Measurements from ENCODE around the gene PHACTR1. TPM values are rescaled to one million over a fixed set of nuclear protein-coding genes. Genes with fewer than 3 reads are reported as not detected.

PHACTR1 gene
- total and polyA plus RNA-seq, 3 donors from 2014 or later: 5.1 to 7.6 (median 6.5) TPM

DNA sequence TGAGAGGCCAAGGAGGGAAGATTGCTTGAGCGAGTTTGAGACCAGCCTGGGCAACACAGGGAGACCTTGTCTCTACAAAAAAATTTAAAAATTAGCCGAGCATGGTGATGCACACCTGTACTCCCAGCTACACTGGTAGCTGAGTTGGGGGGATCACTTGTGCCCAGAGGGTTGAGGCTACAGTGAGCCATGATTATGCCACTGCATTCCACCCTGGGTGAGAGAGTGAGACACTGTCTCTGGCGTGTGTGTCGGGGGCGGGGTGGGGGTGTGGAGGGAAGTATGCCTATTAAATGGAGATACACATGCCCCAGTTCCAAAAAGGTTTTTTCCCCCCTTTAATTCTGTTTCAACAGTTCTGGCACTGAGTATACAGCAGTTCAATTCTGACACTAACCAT, 388.6 kb downstream of the PHACTR1 start:
- no peak overlapping the region for H3K4me3 ChIP-seq
- intact Hi-C loops (cut with DNase I; ENCODE audit: low total_unique reads): no loop called here
- no peaks in the 10 kb centered on the region for H3K4me1 ChIP-seq
- 95 to 98% methylated on average over 5 of the region's 5 CpGs for WGBS, 2 donors
- TF ChIP-seq, protein P1, sequence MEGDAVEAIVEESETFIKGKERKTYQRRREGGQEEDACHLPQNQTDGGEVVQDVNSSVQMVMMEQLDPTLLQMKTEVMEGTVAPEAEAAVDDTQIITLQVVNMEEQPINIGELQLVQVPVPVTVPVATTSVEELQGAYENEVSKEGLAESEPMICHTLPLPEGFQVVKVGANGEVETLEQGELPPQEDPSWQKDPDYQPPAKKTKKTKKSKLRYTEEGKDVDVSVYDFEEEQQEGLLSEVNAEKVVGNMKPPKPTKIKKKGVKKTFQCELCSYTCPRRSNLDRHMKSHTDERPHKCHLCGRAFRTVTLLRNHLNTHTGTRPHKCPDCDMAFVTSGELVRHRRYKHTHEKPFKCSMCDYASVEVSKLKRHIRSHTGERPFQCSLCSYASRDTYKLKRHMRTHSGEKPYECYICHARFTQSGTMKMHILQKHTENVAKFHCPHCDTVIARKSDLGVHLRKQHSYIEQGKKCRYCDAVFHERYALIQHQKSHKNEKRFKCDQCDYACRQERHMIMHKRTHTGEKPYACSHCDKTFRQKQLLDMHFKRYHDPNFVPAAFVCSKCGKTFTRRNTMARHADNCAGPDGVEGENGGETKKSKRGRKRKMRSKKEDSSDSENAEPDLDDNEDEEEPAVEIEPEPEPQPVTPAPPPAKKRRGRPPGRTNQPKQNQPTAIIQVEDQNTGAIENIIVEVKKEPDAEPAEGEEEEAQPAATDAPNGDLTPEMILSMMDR (IDR thresholded peaks at IDR 0.05): no peak
- TF ChIP-seq POLR2A (IDR thresholded peaks at IDR 0.05): no peak
- no peaks in the 10 kb centered on the region for H3K9me3 ChIP-seq
- H3K27ac ChIP-seq: no peak overlapping the region
- DNase-seq: no peak
- H3K36me3 ChIP-seq (ENCODE audit: low read depth, missing control alignments): no peaks in the 10 kb centered on the region
- H3K27me3 ChIP-seq: no peaks in the 10 kb centered on the region

DNA sequence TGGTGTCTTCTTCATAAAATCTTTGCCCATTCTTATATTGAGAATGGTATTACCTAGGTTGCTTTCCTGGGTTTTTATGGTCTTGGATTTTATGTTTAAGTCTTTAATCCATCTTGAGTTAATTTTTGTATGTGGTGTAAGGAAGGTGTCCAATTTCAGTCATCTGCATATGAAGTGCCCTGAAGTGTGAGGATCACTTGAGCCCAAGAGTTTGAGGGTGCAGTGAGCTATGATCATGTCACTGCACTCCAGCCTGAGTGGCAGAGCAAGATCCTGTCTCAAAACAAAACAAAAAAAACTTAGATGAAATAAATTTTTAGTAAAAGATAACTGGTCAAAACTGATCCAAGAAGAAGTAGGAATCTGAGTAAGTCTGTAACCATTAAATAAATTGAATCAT, 396.4 kb downstream of the PHACTR1 start:
- TF ChIP-seq POLR2A (IDR thresholded peaks at IDR 0.05): no peak
- TF ChIP-seq, protein P1 (IDR thresholded peaks at IDR 0.05): no peak
- no peaks in the 10 kb centered on the region for H3K9me3 ChIP-seq
- H3K4me1 ChIP-seq: no peaks in the 10 kb centered on the region
- DNase-seq: no peak
- intact Hi-C loops (cut with DNase I; ENCODE audit: low total_unique reads): no loop called here
- no peak overlapping the region for H3K27ac ChIP-seq
- H3K27me3 ChIP-seq: no peaks in the 10 kb centered on the region
- no peak overlapping the region for H3K4me3 ChIP-seq
- no peaks in the 10 kb centered on the region for H3K36me3 ChIP-seq (ENCODE audit: low read depth, missing control alignments)

DNA sequence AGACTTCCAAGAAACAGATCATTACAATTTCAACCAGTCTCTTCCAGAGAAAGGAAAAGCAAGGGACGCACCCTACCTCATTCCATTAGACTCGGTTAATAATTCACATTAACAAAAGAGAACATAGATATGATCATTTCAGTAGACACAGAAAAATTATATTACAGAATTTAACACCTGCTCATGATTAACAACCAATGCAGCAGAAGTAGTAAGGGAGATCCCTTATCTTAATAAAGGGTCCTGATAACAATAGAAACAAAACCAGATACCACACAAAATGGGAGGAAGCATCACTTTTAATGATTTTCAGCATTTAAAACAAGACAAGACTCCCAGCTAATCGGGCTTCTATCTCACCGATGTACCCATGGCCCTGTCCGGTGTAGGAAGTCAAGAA, 396.8 kb downstream of the PHACTR1 start:
- intact Hi-C loops (cut with DNase I; ENCODE audit: low total_unique reads): no loop called here
- no peak for DNase-seq
- WGBS, 2 donors: 87 to 89% methylated on average over 5 of the region's 5 CpGs

DNA sequence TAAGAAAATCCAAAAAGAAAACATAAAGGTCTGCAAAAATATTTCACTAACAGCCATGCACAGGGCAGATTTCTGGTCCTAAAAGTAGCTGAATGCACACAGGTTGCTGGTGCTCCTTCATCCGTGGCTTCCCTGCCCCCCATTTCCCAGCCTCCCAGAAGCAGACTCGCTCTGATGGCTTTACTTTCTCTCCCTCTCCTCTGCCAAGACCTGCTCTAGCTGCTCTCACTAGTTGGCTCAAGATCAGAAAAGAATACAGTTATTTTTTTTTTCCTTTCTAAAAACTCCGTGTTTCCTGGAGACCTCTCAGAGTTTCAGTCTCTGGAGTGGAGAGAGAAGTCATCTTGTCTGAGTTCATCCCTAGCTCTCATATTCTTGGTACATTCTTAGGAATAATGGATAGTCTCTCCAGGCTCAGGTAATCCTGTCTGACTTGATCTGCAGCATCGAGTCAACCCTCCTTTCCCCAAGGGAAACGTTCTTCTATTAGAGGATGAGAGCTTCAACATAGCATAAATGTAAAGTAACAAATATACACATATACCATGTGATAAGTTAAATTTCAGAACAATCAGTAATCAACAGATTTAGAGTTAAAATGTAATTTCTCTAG, 397.5 kb downstream of the PHACTR1 start:
- Histone ChIP-seq H3K4me3 (no peak overlapping the region), H3K9me3 (no peaks in the 10 kb centered on the region), H3K36me3 (ENCODE audit: low read depth, missing control alignments) (no peaks in the 10 kb centered on the region), H3K4me1 (no peaks in the 10 kb centered on the region), H3K27me3 (no peaks in the 10 kb centered on the region), H3K27ac (no peak overlapping the region)
- intact Hi-C loops (cut with DNase I; ENCODE audit: low total_unique reads): no loop called here
- TF ChIP-seq, protein P1 (IDR thresholded peaks at IDR 0.05): no peak
- TF ChIP-seq POLR2A (IDR thresholded peaks at IDR 0.05): no peak
- DNase-seq: no peak
- 45 to 52% methylated on average over 5 of the region's 5 CpGs for WGBS, 2 donors

More for the DNA sequence above, 396.8 kb downstream of the PHACTR1 start:
- no peaks in the 10 kb centered on the region for H3K4me1 ChIP-seq
- no peak overlapping the region for H3K27ac ChIP-seq
- H3K9me3 ChIP-seq: no peaks in the 10 kb centered on the region
- H3K36me3 ChIP-seq (ENCODE audit: low read depth, missing control alignments): no peaks in the 10 kb centered on the region
- H3K27me3 ChIP-seq: no peaks in the 10 kb centered on the region
- TF ChIP-seq, protein P1 (IDR thresholded peaks at IDR 0.05): no peak
- no peak for TF ChIP-seq POLR2A (IDR thresholded peaks at IDR 0.05)
- no peak overlapping the region for H3K4me3 ChIP-seq

DNA sequence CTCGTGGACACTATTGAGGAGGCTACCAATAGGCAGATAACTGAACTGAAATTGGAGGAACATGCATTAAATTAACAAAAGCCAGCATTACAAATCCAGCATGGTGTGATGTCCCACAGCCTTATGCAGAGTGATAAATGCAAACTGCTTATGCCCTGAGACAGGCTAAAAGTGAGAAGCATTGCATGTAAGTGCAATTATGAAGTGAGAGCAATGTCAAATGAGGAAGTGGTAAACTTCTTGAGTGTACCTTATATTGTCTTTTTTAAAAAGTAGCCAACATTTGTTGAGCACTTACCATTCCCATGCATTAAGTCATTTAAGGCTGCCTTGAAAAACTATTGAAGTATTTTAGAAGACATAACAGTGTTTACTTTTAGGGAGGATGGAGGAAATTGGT, 399.6 kb downstream of the PHACTR1 start:
- H3K9me3 ChIP-seq: no peaks in the 10 kb centered on the region
- H3K36me3 ChIP-seq (ENCODE audit: low read depth, missing control alignments): no peaks in the 10 kb centered on the region
- 95% methylated on average over 1 of the region's 1 CpG for WGBS, 2 donors
- TF ChIP-seq POLR2A (IDR thresholded peaks at IDR 0.05): no peak
- TF ChIP-seq, protein P1 (IDR thresholded peaks at IDR 0.05): no peak
- intact Hi-C loops (cut with DNase I; ENCODE audit: low total_unique reads): no loop called here
- H3K27ac ChIP-seq: no peak overlapping the region
- no peak for DNase-seq
- no peak overlapping the region for H3K4me3 ChIP-seq
- no peaks in the 10 kb centered on the region for H3K27me3 ChIP-seq
- no peaks in the 10 kb centered on the region for H3K4me1 ChIP-seq

Data from testis (tissue), 3 donors.